ENCODE results near the gene ZNF528.

GRCh38 chr19:52398081-52398441 is 412 bp downstream of the ZNF528 start:
- TF ChIP-seq, protein P1, sequence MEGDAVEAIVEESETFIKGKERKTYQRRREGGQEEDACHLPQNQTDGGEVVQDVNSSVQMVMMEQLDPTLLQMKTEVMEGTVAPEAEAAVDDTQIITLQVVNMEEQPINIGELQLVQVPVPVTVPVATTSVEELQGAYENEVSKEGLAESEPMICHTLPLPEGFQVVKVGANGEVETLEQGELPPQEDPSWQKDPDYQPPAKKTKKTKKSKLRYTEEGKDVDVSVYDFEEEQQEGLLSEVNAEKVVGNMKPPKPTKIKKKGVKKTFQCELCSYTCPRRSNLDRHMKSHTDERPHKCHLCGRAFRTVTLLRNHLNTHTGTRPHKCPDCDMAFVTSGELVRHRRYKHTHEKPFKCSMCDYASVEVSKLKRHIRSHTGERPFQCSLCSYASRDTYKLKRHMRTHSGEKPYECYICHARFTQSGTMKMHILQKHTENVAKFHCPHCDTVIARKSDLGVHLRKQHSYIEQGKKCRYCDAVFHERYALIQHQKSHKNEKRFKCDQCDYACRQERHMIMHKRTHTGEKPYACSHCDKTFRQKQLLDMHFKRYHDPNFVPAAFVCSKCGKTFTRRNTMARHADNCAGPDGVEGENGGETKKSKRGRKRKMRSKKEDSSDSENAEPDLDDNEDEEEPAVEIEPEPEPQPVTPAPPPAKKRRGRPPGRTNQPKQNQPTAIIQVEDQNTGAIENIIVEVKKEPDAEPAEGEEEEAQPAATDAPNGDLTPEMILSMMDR (IDR thresholded peaks at IDR 0.05; ENCODE audit: low read length) = no peak
- no peak for TF ChIP-seq EZH2 (optimal IDR thresholded peaks at IDR 0.05; ENCODE audit: low read depth, low read length)
- no peak for TF ChIP-seq EZH2phosphoT487 (IDR thresholded peaks at IDR 0.05; ENCODE audit: low read length)
